HUES6 (cell line): ENCODE measurements around the gene ELAPOR1.

ENCODE experiments used
- H3K27ac ChIP-seq: 2 replicates; pipeline ENCODE4 v1.7.0; 2013; ENCODE audit warnings: low read depth, mild to moderate bottlenecking, low read length, inconsistent platforms
- H3K27me3 ChIP-seq: 2 replicates; pipeline ENCODE4 v1.6.1; 2013; ENCODE audit warnings: low read length; ENCODE audit not compliant: control insufficient read depth, insufficient read depth
- H3K36me3 ChIP-seq: 2 replicates; pipeline ENCODE4 v1.6.1; 2013; ENCODE audit warnings: low read length; ENCODE audit not compliant: control insufficient read depth, insufficient read depth
- H3K4me1 ChIP-seq: 2 replicates; pipeline ENCODE4 v1.6.1; 2013; ENCODE audit warnings: low read length; ENCODE audit not compliant: control insufficient read depth, insufficient read depth
- H3K4me3 ChIP-seq: 2 replicates; pipeline ENCODE4 v1.5.1; 2013; ENCODE audit warnings: low read depth, low read length
- H3K9ac ChIP-seq: one replicate; pipeline ENCODE4 v1.6.1; 2013; ENCODE audit warnings: mild to moderate bottlenecking, low read length
- H3K9me3 ChIP-seq: 2 replicates; pipeline ENCODE4 v1.6.1; 2013; ENCODE audit warnings: low read depth, low read length; ENCODE audit not compliant: control insufficient read depth, insufficient read depth

The ELAPOR1 gene

DNA sequence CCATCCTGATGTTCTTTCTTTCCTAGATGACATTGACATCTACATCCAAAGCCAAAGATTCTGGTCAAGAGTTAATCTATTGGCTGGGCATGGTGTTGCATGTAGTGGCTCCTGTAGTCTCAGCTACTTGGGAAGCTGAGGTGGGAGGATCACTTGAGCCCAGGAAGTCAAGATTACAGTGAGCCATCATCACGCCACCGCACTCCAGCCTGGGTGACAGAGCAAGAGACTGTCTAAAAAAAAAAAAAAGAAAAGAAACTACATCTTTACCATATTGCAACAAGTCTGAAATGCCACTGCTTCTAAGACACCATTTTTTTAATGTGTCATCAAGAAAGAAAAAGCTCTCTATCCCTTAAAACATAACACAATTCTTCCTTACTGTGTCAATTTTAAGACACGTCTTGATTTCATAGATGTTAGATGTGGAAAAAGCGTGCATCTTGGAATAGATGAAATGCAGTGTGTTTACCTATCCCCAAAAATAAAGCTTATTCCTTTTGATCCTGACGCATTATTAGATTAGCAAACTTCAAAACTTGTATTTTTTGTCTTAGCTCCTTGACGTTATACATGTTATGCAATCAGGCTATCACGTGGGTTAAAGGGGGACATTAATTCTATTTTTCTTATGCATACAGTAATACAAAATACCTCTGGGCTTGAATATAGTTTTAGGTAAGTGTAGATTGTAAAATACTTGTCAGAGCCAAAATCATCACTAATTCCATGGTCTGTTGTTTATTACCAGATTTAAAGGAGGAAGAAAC lies 46.3 kb downstream of the ELAPOR1 start:
- no peaks in the 10 kb centered on the region for H3K27me3 ChIP-seq
- no peak overlapping the region for H3K27ac ChIP-seq

DNA sequence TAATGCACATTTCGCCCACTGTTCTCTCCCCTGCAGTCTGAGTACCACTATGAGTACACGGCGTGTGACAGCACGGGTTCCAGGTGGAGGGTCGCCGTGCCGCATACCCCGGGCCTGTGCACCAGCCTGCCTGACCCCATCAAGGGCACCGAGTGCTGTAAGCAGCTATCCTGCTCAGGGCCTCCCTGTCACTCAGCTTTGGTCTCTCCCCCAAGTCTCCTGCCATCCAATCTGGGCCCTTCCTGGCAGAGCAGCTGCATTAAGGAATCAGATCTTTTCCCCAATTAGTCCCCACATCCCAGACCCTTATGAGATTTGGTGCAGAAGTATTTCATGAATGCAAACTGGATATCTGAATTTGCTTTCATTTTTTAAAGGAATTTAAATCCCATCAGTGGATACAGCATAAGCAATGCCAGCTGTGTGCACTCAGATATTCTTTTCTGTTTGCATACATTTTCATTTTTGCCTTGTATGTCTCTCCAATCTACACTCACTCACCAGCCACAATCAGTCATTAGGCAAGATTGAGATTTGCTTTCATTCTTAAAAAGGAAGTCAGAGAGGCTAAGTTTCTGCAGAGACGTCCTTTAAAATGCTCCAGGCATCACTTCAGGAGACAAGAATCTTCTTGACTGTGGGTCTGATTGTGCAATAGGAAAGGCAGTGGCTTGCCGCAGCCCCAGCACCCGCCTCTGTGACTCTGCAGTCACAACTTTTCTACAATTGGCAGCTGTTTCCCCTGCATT lies 48.1 kb downstream of the ELAPOR1 start:
- H3K36me3 ChIP-seq, result no peaks in the 10 kb centered on the region
- no peaks in the 10 kb centered on the region for H3K27me3 ChIP-seq
- no peak overlapping the region for H3K9ac ChIP-seq
- peaks cover 4% of the 10 kb centered on the region for H3K4me1 ChIP-seq
- no peaks in the 10 kb centered on the region for H3K9me3 ChIP-seq
- no peak overlapping the region for H3K27ac ChIP-seq
- no peak overlapping the region for H3K4me3 ChIP-seq

More for the DNA sequence above, 46.3 kb downstream of the ELAPOR1 start:
- Histone ChIP-seq H3K4me3 (no peak overlapping the region), H3K9ac (no peak overlapping the region), H3K9me3 (no peaks in the 10 kb centered on the region), H3K36me3 (no peaks in the 10 kb centered on the region), H3K4me1 (no peaks in the 10 kb centered on the region; the same call in 1 of the 2 replicates)

DNA sequence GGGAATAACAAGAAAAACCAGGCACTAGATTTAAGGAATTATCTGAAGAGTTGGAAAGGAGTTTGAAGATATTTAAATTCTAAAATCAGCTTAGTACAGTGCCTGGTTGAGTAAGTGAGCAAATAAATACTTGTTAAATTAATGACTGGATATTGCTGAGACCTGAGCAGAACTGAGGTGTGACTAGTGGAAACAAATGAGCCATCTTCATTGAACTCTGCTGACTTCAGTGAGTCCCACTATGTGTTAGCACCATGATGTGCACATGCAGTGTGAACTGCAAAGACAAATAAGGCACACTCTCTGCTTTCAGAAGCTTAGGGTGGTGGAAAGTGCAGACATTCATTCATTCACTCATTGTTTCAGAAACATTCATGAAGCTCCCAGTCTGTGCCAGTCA lies 48.7 kb downstream of the ELAPOR1 start:
- Histone ChIP-seq H3K27me3 (no peaks in the 10 kb centered on the region), H3K36me3 (no peaks in the 10 kb centered on the region), H3K9me3 (no peaks in the 10 kb centered on the region), H3K9ac (no peak overlapping the region), H3K4me1 (peaks cover 7% of the 10 kb centered on the region), H3K4me3 (no peak overlapping the region), H3K27ac (no peak overlapping the region)

DNA sequence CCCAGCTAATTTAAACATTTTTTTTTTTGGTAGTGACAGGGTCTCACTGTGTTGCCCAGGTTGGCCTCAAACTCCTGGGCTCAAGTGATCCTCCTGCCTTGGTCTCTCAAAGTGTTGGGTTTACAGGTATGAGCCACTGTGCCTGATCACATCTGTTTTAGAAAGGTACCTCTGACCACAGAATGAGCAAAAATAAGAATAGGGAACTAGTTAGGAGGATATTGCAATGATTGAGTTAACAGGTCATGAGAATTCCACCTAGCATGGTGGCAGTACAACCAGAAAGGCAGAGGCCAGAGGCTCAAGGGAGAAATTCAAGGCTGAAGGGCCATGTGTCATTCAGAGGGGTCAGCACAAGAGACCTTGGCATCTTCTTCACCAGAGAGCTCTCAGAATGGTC lies 49.6 kb downstream of the ELAPOR1 start:
- H3K27ac ChIP-seq, result no peak overlapping the region
- H3K27me3 ChIP-seq, result no peaks in the 10 kb centered on the region
- H3K4me3 ChIP-seq, result no peak overlapping the region

More for the DNA sequence above, 49.6 kb downstream of the ELAPOR1 start:
- no peaks in the 10 kb centered on the region for H3K36me3 ChIP-seq
- no peaks in the 10 kb centered on the region for H3K9me3 ChIP-seq
- H3K9ac ChIP-seq, result no peak overlapping the region
- peaks cover 7% of the 10 kb centered on the region for H3K4me1 ChIP-seq
